ENCODE measurements around the gene ZFYVE19.

GRCh38 chr15:40767838-40768500, 38.9 kb upstream of the ZFYVE19 start:
- no peak for TF ChIP-seq CTCF (IDR thresholded peaks at IDR 0.05)
- TF ChIP-seq POLR2A (IDR thresholded peaks at IDR 0.05) = no peak
